ENCODE results near the gene UBE2J2. TPM values are rescaled to one million over a fixed set of nuclear protein-coding genes. Genes with fewer than 3 reads are reported as not detected.
A peak's percentile ranks its signal among the peaks of the same experiment; 100 is the strongest.

The UBE2J2 gene
- total RNA-seq, 6 experiments from 2014 or later = 56.2 to 67.9 (median 61.1) TPM

GRCh38 chr1:1211541-1212441, 61.9 kb downstream of the UBE2J2 start:
- Mint-ChIP-seq H3K27ac (no peak overlapping the region), H3K27me3 (ENCODE audit: insufficient read depth) (no peaks in the 10 kb centered on the region), H3K9me3 (no peaks in the 10 kb centered on the region), H3K4me1 (ENCODE audit: low read depth) (peaks cover 13% of the 10 kb centered on the region), H3K4me3 (no peak overlapping the region), H3K36me3 (ENCODE audit: low read depth) (peaks cover 4% of the 10 kb centered on the region; the same call in 1 of the 2 replicates)
- DNase-seq = no peak
- no peak for TF ChIP-seq CTCF (IDR thresholded peaks at IDR 0.05)

GRCh38 chr1:1210726-1211540, 62.7 kb downstream of the UBE2J2 start:
- no peaks in the 10 kb centered on the region for H3K27me3 Mint-ChIP-seq (ENCODE audit: insufficient read depth)
- TF ChIP-seq CTCF (IDR thresholded peaks at IDR 0.05) = no peak
- H3K27ac Mint-ChIP-seq = no peak overlapping the region
- H3K4me1 Mint-ChIP-seq (ENCODE audit: low read depth) = peaks cover 13% of the 10 kb centered on the region
- no peak overlapping the region for H3K4me3 Mint-ChIP-seq
- no peak for DNase-seq
- H3K9me3 Mint-ChIP-seq = no peaks in the 10 kb centered on the region
- no peaks in the 10 kb centered on the region for H3K36me3 Mint-ChIP-seq (ENCODE audit: low read depth)

- Mint-ChIP-seq H3K4me1 (ENCODE audit: low read depth) (peaks cover 13% of the 10 kb centered on the region), H3K9me3 (no peaks in the 10 kb centered on the region), H3K36me3 (ENCODE audit: low read depth) (no peaks in the 10 kb centered on the region), H3K27me3 (ENCODE audit: insufficient read depth) (no peaks in the 10 kb centered on the region), H3K27ac (peak overlapping the region; percentile 93), H3K4me3 (peak overlapping the region; percentile 85)
- no peak for DNase-seq
- no peak for TF ChIP-seq CTCF (IDR thresholded peaks at IDR 0.05)
Measured at GRCh38 chr1:1208713-1209433, 64.8 kb downstream of the UBE2J2 start.

GRCh38 chr1:1207571-1207892, 66.1 kb downstream of the UBE2J2 start:
- Mint-ChIP-seq H3K27ac (no peak overlapping the region), H3K36me3 (ENCODE audit: low read depth) (no peaks in the 10 kb centered on the region), H3K27me3 (ENCODE audit: insufficient read depth) (no peaks in the 10 kb centered on the region), H3K9me3 (no peaks in the 10 kb centered on the region), H3K4me1 (ENCODE audit: low read depth) (peaks cover 13% of the 10 kb centered on the region), H3K4me3 (no peak overlapping the region)
- no peak for DNase-seq
- no peak for TF ChIP-seq CTCF (IDR thresholded peaks at IDR 0.05)

GRCh38 chr1:1206966-1207531, 66.6 kb downstream of the UBE2J2 start:
- H3K36me3 Mint-ChIP-seq (ENCODE audit: low read depth) = no peaks in the 10 kb centered on the region
- peaks cover 13% of the 10 kb centered on the region for H3K4me1 Mint-ChIP-seq (ENCODE audit: low read depth)
- DNase-seq = no peak
- no peaks in the 10 kb centered on the region for H3K9me3 Mint-ChIP-seq
- H3K27ac Mint-ChIP-seq = no peak overlapping the region
- peak; percentile 17 for TF ChIP-seq CTCF (IDR thresholded peaks at IDR 0.05)
- no peak overlapping the region for H3K4me3 Mint-ChIP-seq
- H3K27me3 Mint-ChIP-seq (ENCODE audit: insufficient read depth) = no peaks in the 10 kb centered on the region

Data from HFFc6 (cell line).